GM18870 (cell line): ENCODE measurements around the gene SART3.
"Not testable (repeated sequence)": the region's sequence is repeated elsewhere in the genome, so short reads cannot be mapped to it uniquely, and the experiment has no call there.

ENCODE experiments used
- ATAC-seq: cut with Tn5 transposase; IDR thresholded peaks from one replicate; pipeline ENCODE4 v1.9.1; 2021; ENCODE audit warnings: moderate library complexity; ENCODE audit not compliant: unreplicated experiment

SART3 gene

DNA sequence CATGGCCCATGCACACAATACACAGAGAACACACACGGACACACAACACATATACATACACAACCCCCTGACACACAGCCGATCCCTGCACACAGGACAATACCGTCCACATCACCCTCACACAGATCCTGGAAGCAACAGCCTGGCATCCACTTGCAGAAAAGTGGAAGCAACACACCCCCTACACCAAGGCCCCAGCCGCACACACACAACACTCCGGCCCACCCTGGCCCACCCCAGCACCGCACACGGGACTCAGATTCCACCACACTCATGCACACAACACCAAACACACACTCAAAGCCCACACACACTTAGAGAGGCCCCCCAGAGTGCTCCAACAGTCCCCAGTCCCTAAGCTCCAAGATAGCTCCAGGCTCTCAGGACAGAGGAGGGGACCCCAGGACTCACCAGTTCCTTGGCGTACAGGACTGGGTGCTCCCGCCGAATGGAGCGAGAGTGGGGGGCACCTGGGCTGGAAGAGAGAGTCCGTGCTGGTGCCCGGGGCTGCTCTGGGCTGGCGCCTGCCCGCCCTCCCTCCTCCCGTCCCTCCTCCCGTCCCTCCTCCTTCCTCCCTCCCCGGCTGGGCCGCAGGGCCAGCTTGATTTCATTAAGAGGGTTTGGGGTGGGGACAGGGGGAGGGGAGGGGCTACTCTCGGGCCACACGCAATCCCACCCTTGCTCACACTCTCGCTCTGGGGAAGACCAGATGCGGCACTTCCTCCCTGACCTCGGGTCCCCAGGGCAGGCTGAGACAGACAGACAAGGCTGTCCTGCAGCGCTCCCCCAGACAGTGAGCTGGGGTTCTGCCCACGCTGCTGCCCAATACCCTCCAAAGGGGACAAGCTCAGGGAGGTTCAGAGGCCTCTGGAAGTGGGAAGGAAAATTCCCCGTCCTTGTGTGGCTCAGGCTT is 36.8 kb upstream of the SART3 start, which contains the start of gene TMEM119:
TSS of gene TMEM119 (minus strand) at position 526 of the 913 bp plus-strand sequence. CDS start 5,701 bp downstream, outside the sequence.
- no peak for ATAC-seq

GRCh38 chr12:108596854-108597558 is 36.0 kb upstream of the SART3 start:
- no peak for ATAC-seq

- no peak for ATAC-seq
Observed at GRCh38 chr12:108595711-108596647, 35.0 kb upstream of the SART3 start.

- no peak for ATAC-seq
Observed at GRCh38 chr12:108594960-108595710, 34.2 kb upstream of the SART3 start.

GRCh38 chr12:108594323-108594903 is 33.4 kb upstream of the SART3 start:
- no peak for ATAC-seq

DNA sequence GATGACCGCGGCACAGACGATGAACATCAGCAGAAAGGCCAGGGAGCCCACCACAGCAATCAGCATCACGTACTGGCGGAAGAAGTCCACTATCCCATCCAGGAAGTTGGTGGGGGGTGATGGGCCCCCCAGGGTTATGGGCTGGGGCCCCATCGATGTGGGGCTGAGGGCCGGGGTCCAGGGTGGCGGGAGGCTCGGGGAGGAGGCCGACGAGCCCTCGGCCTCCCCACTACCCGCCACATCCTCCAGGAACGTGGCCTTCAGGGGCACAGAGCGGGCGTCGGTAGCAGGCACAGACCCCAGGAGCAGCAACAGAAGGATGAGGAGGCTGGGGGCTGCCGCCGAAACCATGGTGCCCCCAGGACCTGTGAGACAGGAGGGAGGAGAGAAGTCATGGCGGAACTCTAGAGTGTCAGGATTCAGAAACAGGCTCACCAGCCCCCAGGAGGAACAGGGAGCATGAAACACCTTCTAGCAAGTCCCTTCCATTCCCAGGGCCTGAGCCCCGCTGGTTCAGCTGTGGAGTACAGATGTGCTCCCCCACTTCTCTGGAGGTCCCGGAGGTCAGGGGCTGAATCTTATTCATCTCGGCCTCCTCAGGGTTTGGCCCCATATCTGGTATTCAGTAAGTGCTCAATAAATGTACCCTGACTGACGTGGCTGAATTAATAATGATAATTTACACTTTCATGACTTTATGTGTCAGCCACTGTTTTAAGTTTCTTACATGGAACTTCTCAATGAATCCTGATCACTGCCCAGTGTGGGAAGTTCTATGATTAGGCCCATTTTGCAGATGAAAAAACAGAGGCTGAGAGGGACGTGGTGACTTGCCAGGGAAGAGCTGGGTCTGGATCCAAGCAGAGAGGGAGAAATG is 31.3 kb upstream of the SART3 start:
- ATAC-seq: no peak

DNA sequence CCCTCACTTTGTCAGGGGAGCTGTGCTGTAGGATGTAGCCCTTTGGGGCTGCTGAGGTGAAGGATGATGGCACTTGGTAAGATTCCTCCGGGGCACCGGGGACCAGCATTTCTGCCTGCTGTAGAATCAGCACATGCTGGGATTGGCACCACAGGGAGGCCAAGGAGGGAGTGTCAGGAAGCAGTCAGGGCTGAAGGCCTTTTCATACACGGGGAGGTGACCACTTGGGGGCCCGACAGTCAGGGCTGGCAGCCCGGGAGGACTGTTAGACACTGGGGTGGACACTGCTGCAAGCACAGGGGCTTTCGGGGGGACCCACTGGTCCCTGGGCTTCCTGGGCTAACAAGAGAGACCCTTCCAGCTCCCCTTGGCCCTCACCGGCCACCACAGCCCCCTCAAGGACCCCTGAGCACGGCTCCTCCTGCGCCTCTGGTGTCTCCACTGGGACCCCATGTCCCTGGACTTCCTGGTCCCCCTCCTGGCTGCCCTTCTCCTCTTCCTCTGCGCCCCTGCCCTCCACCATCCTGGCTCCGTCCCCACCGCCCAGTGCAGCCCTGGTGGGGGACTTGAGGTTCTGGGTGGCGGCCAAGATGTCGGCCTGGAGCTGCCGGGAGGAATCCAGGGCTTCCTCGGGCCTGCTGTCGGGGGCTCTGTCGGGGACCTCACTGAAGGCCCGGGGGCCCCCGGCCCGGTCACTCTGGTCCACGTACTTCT is 30.5 kb upstream of the SART3 start:
- no peak for ATAC-seq

DNA sequence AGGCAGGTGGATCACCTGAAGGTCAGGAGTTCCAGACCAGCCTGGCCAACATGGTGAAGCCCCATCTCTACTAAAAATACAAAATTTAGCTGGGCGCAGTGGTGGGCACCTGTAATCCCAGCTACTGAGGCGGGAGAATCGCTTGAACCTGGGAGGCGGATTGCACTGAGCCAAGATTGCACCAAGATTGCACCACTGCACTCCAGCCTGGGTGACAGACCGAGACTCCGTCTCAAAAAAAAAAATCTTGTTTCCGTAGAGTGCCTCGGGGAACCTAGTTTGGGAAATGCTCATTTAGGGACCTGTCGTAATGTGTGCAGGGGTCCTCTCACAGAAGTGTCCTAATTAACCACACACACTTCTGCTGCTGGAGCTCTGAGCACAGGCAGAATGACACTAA is 29.5 kb upstream of the SART3 start:
- ATAC-seq: not testable (repeated sequence)

GRCh38 chr12:108589840-108590229 is 28.9 kb upstream of the SART3 start:
- no peak for ATAC-seq

GRCh38 chr12:108589028-108589839 is 28.3 kb upstream of the SART3 start:
- ATAC-seq: no peak

DNA sequence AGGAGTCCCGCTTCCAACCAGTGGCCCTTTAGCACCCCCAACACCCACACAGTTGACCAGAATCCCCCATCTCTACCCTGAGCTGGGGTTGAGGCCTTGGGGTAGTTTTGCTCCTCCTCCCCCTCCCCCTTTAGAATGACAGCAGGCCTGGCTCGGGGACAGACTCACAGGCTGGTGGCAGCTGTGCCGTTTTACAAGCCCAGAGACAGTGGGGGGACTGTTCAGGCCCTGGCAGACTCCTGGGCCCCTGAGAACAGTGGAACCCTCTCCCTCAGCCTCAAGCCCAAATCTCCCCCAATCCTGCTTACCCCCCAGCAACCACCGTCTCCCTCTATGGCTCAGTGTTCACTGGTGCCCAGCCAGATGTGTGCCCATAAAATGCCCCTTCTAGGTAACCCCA is 26.9 kb upstream of the SART3 start:
- no peak for ATAC-seq

DNA sequence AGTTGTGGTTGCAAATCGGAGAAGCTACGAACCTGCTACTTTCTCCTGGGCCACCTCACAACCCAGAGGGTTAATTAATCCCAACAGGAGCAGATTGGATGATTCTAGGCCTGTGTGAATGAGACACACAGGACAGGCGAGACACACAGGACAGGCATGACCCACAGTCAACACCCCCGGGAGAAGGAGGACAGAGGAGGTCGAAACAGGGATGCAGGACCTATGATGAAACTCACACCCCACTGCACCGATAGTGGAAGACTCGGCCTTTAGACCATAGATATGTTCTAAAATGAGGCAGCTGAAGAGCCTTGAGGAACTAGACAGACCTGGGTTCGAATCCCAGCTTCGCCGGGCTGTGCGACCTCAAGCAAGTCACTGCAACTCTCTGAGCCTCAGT is 25.3 kb upstream of the SART3 start:
- ATAC-seq: no peak

DNA sequence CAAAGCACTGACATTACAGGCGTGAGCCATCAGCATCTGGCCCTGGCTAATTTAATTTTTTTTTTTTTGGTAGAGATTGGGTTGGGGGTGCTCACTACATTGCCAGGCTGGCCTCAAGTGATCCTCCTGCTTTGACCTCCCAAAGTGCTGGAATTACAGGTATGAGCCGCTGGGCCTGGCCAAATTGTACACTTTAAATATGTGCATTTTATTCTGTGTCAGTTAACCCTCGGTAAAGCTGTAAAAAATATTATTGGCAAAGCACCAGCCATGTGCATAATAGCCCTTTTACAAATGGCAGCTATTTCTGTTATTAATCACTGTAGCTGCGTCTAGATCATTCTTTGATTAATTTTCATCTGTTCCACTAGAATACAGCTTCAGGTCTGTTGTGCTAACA is 24.9 kb upstream of the SART3 start:
- no peak for ATAC-seq

DNA sequence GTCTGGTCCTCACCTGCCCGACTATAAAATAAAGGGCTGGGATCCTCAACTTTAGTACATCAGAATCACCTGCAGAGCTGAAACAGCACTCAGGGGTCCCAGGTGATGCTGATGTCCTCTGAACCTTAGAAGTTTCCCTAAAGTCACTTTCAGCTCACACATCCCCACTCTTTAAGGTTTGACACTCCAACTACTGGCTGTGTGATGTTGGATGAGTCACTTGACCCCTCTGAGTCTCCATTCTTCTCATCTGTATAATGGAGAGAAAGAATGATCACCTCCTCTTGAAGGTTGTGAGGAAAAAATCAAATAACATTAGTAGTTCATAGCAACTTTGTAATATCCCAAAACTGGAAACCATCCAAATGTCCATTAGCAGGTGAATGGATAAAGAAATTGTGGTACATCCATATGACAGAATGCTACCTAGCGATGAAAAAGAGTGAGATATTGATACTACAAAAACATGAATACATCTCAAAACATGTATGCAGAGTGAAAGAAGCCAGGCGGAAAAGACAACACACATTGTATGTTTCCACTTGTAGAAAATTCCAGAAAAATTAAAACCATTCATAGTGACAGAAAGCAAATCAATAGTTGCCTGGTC is 23.6 kb upstream of the SART3 start:
- no peak for ATAC-seq

DNA sequence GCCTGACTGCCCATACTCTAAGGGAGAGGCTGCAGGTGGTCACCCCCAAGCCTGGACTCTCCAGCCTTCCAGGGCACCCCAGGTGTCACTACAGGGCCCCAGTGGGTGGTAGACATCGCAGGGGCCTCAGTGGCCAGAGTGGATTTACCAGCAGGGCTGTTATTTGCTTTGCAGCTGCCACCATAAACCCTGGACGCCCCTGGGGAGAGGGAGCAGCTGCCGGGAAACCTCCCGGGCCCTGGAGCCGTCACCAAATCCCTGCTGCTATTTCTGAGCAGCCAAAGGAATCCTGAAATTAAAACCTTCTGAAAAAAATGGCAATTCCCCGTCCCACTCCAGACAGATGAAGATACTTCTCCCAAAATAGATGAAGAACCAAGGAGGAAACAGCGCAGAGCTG is 23.0 kb upstream of the SART3 start:
- ATAC-seq: no peak

DNA sequence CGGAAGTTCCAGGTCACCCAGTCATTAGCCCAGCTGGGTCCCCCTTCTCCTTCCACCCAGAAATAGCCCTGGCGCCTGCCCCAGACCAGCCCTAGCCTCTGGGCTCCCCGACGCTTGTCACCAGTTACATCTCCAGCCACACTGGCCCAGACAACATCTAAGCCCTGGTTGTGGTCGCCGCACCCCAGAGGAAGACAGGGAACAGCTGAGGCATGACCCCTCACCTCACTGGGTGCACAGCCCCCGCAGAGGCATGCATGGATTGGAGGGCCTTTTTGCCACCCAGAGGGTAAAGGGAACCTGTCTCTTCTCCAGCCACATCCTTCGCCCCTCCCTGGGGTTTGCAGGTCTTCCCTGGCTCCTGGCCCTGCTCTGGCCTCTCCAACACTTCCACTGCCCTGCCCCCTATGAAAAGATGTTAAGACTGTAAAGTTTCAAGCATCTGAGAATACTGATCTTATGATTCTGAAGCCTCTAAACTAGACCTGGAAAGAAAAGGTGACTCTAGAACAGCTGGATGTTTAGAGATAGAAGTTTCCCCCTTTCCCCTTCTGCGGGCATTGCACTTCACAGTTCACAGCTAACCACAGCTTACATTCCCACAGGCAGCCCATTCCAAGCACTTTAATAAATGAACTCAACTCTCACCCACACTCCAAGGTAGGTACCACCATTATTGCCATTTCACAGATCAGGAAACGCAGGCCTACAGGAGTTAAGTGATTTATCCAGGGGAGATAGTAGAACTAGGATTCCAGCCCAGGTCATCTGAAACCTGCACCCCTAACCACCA is 22.2 kb upstream of the SART3 start:
- no peak for ATAC-seq
